Spinal cord (tissue), 10 donors: Measurements from ENCODE around the gene B4GALT5. TPM values are rescaled to one million over a fixed set of nuclear protein-coding genes. Genes with fewer than 3 reads are reported as not detected.

Source experiments
- DNase-seq, 6 donors: peaks; one replicate each; pipeline versions ENCODE4 v3.0.0 to v3.0.0-alpha.2; 2013 to 2015; ENCODE audit warnings: low spot score in 6 of 6, low read depth in 4 of 6
- H3K27ac ChIP-seq: one replicate; pipeline ENCODE4 v1.5.1; 2013; ENCODE audit warnings: low read depth, low read length, control low read depth
- H3K27me3 ChIP-seq: one replicate; pipeline ENCODE4 v1.6.1; 2013; ENCODE audit warnings: low read length; ENCODE audit not compliant: control insufficient read depth, insufficient read depth
- H3K36me3 ChIP-seq: one replicate; pipeline ENCODE4 v1.6.1; 2013; ENCODE audit warnings: low read length; ENCODE audit not compliant: control insufficient read depth, insufficient read depth
- H3K4me1 ChIP-seq: one replicate; pipeline ENCODE4 v1.6.1; 2013; ENCODE audit warnings: low read length; ENCODE audit not compliant: control insufficient read depth, insufficient read depth
- H3K4me3 ChIP-seq: one replicate; pipeline ENCODE4 v1.5.1; 2013; ENCODE audit warnings: low read depth, low read length, control low read depth
- H3K9me3 ChIP-seq: one replicate; pipeline ENCODE4 v1.6.1; 2013; ENCODE audit warnings: low read length; ENCODE audit not compliant: control insufficient read depth, insufficient read depth
- WGBS: methylation state at CpG from one replicate; pipeline ENCODE4 v1.1.5; 2013; ENCODE audit warnings: missing lambda C conversion rate; ENCODE audit not compliant: insufficient coverage; 5-methylcytosine and 5-hydroxymethylcytosine counted together
- polyA plus RNA-seq, 2 donors: library from polyadenylated mRNA; unstranded; fragments of 120-200 nt; gene quantifications; one replicate each; pipeline ENCODE4 v1.2.1, GENCODE V29; 2013; ENCODE audit not compliant: insufficient read length in 2 of 2
- total RNA-seq, 2 donors: library from RNA; depleted of rRNA in 1 of 2; stranded (reverse); fragments of 120-200 nt in 1 of 2; fragments of >200 nt in 1 of 2; gene quantifications; one replicate each; pipeline versions ENCODE4 v1.2.3 to v1.2.4, GENCODE V29; 2013 to 2014
- donor health status: healthy.

B4GALT5 gene
- total and polyA plus RNA-seq, 4 donors: 29.6 to 67.9 (median 58.1) TPM

DNA sequence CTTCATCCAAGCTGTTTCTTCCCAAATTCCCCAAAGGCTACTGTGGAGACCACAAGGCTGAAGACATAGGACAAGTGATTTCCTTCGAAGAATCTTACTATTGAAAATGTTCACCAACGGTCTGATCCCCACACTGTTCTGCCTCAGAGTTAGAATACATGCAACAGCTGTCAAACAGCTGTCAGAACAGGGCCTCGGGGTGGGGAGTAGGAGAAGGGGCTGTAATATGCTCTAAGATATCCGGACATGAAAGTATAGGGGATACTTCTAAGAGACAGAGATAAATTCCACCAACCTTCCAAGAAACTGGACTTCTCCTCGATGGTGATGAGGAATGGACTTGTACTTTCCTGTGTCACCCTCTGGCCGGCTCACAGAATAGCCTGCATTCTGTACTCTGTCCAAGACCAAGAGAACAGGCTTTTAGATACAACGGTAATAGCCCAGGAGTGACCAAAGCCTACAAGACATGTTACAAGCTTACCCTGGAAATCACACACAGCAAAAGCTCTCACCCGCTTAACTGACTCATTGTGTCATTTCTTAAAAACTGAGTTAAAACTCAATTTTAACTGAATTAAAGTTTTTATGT, 76.5 kb downstream of the B4GALT5 start:
- Histone ChIP-seq H3K27ac (no peak overlapping the region), H3K9me3 (no peaks in the 10 kb centered on the region), H3K27me3 (no peaks in the 10 kb centered on the region), H3K4me1 (peaks cover 23% of the 10 kb centered on the region), H3K36me3 (peaks cover 36% of the 10 kb centered on the region), H3K4me3 (no peak overlapping the region)
- DNase-seq: no peak
- 80% methylated on average over 2 of the region's 8 CpGs for WGBS

DNA sequence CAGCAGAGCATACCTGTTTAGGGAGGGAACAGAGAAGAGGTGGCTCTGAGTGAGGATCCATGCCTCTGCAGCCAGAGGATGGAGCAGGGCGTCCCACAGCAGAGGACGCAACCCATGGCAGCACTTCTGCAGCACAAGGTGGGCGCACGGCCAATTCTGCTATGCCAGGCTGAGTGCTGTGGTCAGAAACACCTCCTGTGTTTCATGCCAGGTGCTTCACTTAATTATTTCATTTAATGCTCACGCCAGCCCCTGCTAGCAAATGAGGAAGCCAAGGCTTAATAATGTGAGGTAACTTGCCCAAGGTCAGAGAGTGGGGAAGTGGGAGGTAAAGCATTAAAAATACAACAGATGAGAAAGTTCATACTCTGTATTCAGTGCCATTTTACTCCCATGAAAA, 77.2 kb downstream of the B4GALT5 start:
- Histone ChIP-seq H3K27ac (no peak overlapping the region), H3K27me3 (no peaks in the 10 kb centered on the region), H3K4me3 (no peak overlapping the region), H3K36me3 (peaks cover 38% of the 10 kb centered on the region), H3K4me1 (peaks cover 20% of the 10 kb centered on the region), H3K9me3 (no peaks in the 10 kb centered on the region)
- WGBS: 90% methylated on average over 4 of the region's 5 CpGs
- peak in 1 of 6 donors; percentile 43 for DNase-seq

DNA sequence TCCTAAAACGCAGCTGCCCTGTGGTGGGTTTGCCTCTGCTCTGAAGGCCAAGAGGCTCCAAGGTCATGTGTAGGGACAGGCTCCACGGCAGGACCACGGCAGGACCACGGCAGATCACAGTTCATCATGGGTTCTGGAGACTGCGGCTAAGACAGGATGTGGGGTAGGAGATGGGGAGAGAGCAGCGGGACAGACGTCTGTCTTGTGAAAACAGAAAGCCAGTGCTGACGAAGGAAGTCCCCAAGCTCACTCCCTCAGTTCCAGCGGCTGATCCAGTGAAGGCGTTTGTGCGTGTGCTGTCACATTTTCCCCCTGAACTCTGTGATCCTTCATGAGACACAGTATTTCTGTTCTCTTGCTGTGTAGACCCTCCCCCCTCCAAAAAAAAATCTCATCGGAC, 77.8 kb downstream of the B4GALT5 start:
- DNase-seq: no peak
- WGBS: 93% methylated on average over 10 of the region's 12 CpGs
- H3K36me3 ChIP-seq: peaks cover 38% of the 10 kb centered on the region
- no peak overlapping the region for H3K27ac ChIP-seq
- no peaks in the 10 kb centered on the region for H3K9me3 ChIP-seq
- no peaks in the 10 kb centered on the region for H3K27me3 ChIP-seq
- no peak overlapping the region for H3K4me3 ChIP-seq
- peaks cover 20% of the 10 kb centered on the region for H3K4me1 ChIP-seq

DNA sequence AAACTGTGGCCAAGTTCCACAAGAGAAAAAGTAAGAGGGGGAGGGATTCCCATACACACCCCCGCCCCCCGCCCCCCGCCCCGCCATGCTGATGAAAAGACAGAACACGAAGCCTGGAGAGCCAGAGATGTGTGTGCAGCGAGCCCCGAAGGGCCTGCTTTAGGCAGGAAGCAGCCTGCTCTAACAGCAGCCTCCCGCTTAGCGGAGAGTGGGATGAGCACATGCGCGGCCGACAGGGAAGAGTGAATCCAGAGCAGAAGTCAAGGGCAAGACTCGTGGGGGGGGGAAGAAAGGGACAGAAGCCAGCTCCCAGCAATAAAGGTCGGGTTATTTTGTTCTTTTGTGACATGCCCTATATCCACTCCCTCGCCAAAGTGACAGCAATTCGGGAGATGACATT, 78.5 kb downstream of the B4GALT5 start:
- Histone ChIP-seq H3K9me3 (no peaks in the 10 kb centered on the region), H3K27ac (no peak overlapping the region), H3K27me3 (no peaks in the 10 kb centered on the region), H3K4me3 (no peak overlapping the region), H3K36me3 (peaks cover 38% of the 10 kb centered on the region), H3K4me1 (peaks cover 20% of the 10 kb centered on the region)
- 22% methylated on average over 8 of the region's 16 CpGs for WGBS
- DNase-seq: peak in 2 of 6 donors; percentile 70 to 72

DNA sequence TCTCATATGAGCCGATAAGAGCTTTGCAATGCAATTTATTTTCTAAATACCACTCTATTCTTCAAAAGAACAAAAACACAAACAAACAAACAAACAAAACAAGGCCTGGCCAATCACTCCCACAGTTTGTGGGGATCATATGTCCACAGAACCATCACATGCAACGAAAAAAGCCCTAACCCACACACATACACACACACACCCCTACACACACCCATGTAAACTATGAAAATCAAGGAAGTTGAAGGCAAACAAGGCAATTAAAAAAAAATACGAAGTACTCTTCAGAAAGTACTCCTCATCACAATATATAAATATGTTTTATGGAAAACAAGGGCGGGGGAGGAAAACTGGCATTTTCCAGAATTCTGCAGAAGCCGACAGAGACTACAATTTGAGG, 79.6 kb downstream of the B4GALT5 start:
- peaks cover 35% of the 10 kb centered on the region for H3K36me3 ChIP-seq
- H3K27ac ChIP-seq: no peak overlapping the region
- no peaks in the 10 kb centered on the region for H3K9me3 ChIP-seq
- no peaks in the 10 kb centered on the region for H3K27me3 ChIP-seq
- H3K4me1 ChIP-seq: peaks cover 20% of the 10 kb centered on the region
- no CpG with 5 or more reads among the region's 5 CpGs for WGBS
- DNase-seq: peak in 1 of 6 donors; percentile 18
- no peak overlapping the region for H3K4me3 ChIP-seq

DNA sequence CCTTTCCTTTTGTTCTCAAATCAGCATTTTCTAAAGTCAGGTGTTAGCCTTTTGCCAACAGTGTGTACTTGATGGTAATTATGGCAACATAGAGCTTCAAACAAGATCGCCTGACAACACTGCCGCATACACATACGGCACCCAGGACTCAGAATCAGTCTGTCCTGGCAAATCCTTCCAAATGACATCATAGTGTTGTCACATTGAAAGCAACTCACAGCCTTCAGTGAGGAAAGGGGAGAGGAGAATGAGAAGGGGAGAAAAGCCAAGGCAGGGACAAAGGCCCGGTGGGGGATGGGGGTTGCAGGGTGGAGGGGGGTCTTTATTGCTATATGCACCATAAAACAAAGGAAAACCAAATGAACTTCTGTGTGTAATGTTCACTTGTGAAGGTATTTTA, 80.0 kb downstream of the B4GALT5 start:
- H3K9me3 ChIP-seq: no peaks in the 10 kb centered on the region
- no peaks in the 10 kb centered on the region for H3K27me3 ChIP-seq
- peaks cover 35% of the 10 kb centered on the region for H3K36me3 ChIP-seq
- WGBS: no CpG with 5 or more reads among the region's 4 CpGs
- DNase-seq: peak in 2 of 6 donors; percentile 75 to 93
- H3K4me1 ChIP-seq: peaks cover 20% of the 10 kb centered on the region
- no peak overlapping the region for H3K27ac ChIP-seq
- H3K4me3 ChIP-seq: no peak overlapping the region

DNA sequence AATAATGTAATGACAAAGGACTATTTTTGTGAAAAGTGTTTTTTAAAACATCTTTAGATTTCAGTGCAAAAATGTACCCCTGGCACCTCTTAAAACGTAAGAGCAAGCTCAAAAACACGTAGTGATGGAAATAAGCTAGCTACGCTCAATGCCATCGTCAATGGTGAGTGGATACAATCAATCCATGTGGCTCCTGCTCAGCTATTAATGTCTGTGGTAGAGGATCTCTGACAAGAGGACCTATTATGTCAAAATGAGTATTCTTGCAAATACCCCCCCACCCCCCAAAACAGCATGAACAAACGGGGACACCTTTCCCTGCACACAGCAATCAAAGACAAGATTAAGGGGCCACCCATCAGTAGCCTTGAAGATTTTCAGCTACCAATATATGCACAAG, 80.7 kb downstream of the B4GALT5 start:
- H3K36me3 ChIP-seq: peaks cover 34% of the 10 kb centered on the region
- H3K4me3 ChIP-seq: no peak overlapping the region
- DNase-seq: peak in 1 of 6 donors; percentile 37
- WGBS: 17% methylated on average over 1 of the region's 5 CpGs
- H3K9me3 ChIP-seq: no peaks in the 10 kb centered on the region
- no peak overlapping the region for H3K27ac ChIP-seq
- H3K27me3 ChIP-seq: no peaks in the 10 kb centered on the region
- peaks cover 20% of the 10 kb centered on the region for H3K4me1 ChIP-seq

DNA sequence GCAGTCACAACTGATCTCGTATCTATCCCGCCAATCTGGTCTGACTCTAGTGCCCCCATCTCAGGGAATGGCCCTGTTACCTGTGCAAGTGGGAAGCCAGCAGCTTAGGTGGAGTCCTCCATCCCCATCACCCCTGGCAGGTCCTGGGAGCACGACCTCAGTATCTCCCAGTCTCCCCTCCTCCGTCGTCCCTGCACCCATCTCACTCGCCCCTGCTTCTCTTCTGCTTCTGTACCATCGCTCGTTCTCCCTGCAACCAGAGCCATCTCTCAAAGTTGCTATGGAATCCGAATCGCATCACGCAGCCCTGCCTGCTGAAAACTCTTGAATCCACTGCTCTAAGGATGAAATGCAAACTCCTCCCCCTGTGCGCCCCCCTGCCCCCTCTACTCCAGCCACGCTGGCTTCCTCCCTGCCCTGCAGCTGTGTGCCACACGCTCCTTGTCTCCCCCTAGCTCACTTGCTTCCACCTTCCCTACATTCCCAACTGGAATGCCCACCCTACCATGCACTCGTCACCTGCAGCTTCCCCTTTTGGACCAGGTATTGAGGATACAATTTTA, 81.7 kb downstream of the B4GALT5 start:
- peaks cover 25% of the 10 kb centered on the region for H3K36me3 ChIP-seq
- H3K4me3 ChIP-seq: no peak overlapping the region
- H3K27ac ChIP-seq: no peak overlapping the region
- WGBS: 79% methylated on average over 15 of the region's 15 CpGs
- DNase-seq: no peak
- H3K27me3 ChIP-seq: no peaks in the 10 kb centered on the region
- no peaks in the 10 kb centered on the region for H3K9me3 ChIP-seq
- peaks cover 20% of the 10 kb centered on the region for H3K4me1 ChIP-seq

DNA sequence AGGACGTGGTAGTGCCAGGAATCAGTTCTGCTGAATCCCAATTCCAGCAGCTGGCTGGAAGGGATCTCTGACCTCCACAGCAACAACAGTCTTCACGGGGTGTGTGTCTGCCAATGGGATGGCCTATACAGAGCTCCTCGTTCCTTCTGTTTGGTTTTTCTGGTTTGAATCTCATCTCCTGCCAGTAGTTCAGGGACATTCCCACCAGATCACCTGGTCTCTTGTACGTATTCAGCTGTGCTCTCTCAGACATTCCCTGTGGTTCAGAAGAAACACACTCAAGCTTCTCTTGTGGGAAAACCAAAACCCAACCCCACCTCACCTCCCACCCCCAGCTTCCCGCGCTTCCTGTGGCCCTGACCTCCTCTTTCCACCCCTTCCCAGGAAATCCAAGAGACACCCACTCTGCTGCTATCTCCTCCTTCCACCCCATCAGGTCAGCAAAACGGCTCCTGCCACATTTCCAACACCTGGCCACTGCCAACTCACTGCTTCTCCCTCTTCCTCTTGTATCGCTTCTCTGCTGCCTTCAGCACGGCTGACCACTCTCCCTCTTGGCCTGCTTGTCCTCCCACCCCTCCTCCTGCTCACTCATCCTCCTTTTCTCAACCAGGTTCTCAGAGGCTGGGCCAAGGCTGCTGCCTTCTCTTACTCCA, 82.5 kb downstream of the B4GALT5 start:
- WGBS: 61% methylated on average over 9 of the region's 9 CpGs
- Histone ChIP-seq H3K27ac (no peak overlapping the region), H3K36me3 (peaks cover 19% of the 10 kb centered on the region), H3K27me3 (no peaks in the 10 kb centered on the region), H3K9me3 (no peaks in the 10 kb centered on the region), H3K4me1 (peaks cover 15% of the 10 kb centered on the region), H3K4me3 (no peak overlapping the region)
- no peak for DNase-seq
